GM21576 (cell line): ENCODE measurements around the gene CHN2.

Experiments used
- ATAC-seq: cut with Tn5 transposase; IDR thresholded peaks from one replicate; pipeline ENCODE4 v1.9.1; 2021; ENCODE audit warnings: mild to moderate bottlenecking, moderate library complexity; ENCODE audit not compliant: unreplicated experiment

The CHN2 gene

DNA sequence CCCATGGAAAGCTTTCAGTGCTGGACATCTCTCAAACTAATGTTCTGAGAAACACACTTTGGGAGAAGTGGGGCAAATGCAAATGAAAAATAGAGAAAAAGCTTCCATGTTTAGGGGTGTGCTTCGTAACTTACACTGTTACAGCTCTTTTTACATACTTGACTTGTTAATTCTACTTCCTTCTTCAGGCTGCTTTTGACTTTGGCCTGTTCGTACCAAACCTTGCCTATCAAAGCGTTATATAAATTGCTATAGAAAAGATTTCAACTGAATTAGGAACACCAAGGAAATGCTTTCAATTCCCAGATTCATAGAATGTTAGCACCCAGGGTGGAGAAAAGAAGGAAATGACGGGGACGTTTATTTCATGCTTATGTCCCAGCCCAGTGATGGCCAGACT lies 228.3 kb downstream of the CHN2 start:
- no peak for ATAC-seq

DNA sequence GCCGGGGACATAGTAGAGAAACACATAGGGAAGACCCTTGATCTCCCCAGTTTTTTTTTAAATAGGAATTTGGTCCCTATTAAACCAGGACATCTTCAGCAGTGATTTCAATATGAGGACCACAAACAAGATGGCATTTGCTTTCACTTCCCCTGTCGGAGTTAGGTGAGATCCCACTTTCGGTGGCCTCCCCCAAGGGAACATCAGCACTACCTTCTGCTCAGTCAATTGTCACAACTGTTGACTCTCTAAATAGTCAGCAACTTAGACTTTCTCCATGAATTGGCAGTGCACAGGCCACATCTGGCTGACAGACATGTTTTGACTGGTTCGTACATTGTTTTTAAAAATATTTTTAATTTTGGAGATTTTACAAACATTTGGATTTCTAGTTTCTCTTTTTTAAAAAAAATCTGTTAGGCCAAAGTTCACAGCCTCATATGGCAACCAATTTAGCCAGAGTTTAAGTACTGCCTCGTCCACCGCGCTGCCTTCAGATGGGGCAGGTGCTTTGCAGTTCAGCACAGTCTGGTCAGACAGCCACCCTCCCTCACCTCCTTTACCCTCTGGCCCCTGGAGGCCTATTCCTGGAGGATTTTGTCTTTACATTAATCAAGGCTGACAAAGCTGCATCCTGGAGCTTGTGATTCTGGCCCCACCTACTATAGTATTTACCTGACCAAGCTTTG lies 229.9 kb downstream of the CHN2 start:
- peak; percentile 73 for ATAC-seq

DNA sequence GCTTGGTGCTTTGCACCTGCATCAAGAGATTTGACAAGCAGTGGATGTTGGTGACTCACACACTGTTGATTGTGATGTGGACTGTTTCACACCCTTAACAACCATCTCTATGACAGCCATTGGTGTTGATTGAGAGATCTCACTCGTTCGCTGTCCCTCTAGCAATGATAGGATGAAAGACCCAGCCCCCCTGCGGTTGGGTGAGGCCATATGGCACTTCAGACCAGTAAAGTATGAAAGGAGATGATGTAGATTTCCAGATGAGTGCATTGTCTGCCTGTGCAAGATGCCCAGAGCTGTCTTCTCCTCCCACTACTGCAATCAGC lies 230.4 kb downstream of the CHN2 start:
- ATAC-seq: peak; percentile 27

DNA sequence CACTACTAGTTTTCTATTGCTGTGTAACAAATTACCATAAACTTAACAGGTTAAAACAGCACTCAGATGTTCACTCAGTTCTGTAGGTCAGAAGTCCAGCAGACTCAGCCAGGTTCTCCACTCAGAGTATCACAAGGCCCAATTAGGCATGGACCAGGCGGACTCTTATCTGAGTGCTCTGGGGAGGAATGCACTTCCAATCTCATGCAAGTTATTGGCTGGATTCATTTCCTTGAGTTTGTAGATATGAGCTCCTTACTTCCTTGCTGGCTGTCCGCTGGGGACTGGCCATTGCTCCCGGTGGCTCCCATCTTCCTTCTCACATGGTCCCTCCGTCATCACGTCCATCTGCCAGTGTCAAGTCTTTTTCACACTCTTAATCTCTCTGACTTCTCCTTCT lies 232.0 kb downstream of the CHN2 start:
- ATAC-seq: no peak

DNA sequence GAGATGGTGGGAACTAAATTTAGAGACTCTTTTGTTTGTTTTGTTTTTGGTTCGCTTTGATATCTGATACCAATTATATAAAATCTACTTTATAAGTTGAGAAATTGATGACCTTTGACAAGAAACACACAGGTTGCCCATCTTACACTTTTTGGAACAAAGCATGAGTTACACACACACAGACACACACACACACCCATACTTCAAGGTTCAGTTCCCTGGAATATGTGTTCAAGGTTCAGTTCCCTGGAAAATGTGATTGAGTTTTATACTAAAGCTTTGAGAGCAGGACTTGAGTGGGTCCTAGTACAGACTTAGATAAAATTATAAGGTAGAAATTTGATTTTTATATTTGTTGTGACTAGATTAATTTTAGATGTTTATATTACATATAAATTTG lies 234.8 kb downstream of the CHN2 start:
- no peak for ATAC-seq

DNA sequence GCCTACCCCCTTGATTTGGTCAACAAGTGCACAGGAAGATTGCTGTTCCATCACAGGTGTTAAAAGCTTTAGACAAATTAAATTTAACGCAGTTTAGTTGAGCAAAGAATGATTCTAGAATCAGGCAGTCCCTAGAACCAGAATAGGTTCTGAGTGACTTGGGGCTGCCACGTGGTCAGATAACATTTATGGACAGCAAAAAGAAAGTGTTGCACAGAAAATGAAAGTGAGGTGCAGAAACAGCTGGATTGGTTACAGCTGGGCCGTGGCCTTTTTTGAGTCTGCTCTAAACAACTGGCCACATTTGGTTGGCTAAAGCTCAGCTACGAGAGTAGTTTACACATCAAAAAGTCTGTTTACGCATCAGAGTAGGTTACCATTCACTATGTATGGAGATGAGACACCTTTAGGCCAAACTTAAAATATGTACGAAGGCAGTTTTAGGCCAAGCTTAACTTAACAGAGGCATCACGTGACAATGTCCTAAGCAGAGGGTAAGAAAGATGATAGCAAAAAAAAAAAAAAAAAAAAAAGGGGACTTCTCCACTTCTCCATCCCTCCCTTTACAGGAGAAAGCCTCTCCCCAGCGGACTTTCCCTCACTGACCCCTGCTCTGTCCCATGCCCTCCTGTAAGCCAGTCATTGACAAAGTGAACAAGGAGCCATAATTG lies 235.8 kb downstream of the CHN2 start:
- no peak for ATAC-seq

DNA sequence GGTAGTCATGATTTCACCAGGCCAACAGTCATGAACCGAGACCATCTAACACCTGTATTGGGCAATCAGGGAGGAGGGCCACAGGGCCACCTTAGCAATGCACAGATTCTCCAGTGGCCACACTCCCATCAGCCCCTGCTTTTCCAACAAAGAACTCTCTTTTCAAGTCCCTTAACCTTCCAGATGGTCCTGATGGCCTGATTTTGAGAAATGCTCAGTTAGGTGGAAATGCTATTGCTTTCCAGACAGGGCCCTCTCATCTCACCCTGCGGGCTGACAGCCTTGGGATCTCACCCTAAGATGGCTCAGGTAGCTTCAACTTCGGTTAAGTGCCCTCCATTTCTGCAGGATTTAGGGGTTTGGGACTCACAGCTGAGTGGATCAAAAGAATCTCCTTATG lies 237.1 kb downstream of the CHN2 start:
- ATAC-seq: no peak

DNA sequence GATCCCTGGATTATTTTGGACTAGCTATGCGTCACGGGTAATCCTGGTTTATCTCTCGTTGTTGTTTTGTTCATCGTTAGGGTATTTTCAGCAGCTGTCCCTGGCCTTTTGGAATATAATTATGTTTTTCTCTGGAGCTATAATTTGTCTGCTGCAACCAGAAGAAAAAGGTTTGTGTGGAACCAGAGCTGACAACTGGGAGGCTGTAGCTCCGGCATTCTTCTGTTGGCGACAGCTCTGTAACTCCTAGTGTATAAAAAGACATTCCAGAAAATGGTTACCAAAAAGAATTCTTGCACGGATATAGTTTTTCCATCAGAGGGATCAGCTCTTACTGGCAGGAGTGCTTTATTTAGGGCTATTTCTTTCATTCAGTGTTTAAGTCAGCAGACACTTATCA lies 238.1 kb downstream of the CHN2 start:
- ATAC-seq: no peak

DNA sequence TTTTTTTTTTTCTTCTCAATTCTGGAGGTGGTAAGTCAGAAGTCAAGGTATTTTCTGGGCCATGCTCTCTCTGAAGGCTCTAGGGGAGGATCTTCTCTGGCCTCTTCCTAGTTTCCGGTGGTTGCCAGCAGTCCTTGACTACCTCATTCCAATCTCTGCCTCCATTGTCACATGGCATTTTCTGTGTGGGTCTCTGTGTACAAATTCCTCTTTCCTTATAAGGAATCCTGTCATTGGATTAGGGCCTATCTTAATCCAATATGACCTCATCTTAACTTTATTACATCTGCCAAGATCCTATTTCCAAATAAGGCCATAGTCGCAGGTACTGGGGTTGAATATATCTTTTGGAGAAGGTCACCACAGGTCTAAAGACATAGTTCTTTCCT lies 239.8 kb downstream of the CHN2 start:
- no peak for ATAC-seq

DNA sequence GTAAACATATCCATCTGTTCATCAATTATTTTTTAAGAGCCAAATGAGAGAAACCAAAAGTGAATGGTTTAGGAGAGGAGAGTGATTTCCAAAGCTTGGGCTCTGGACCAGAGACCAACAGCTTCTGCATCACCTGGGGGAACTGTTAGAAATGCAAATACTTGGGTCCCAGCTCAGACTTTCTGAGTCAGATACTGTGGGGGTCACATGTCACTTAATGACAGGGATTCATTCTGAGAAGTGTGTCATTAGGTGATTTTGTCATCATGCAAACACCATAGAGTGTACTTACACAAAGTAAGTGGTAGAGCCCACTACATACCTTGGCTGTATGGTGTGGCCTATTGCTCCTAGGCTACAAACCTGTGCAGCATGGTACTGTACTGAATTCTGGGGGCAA lies 240.6 kb downstream of the CHN2 start:
- ATAC-seq: no peak

DNA sequence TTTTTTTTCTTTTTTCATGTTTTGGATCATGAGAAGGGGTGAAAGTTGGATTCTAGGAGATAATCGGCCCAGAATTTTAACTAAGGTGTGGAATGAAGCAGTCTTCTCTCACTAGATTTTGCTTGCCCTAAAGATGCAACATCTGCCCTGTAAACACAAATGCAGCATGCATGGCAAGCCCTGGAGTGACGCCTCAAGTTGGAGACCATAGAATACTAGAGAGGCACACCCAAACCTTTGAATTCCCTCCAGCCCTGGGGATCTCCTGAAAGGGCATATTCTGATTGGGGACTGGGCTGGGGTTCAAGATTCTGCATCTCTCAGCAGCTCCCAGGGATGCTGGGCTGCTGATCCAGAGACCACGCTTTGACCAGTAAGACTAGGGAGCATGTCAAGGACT lies 241.3 kb downstream of the CHN2 start:
- no peak for ATAC-seq

DNA sequence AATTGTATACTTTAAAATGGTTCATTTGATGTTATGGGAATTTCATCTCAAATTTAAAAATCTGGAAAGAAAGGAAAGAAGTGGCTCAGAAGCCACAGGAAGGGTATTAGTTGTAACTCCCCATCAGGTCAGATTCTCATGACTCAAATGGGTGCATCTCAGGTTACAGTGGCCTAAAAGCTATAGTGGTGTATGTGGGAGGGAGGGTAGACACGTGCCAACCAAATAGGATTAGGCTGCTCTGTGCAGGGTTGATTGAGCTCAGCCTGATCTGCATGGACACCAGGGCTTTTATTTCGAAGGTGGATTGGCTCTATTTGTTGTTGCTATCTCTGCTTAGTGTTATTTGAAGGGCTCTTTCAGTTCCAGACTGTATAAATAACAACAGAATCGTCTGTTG lies 247.6 kb downstream of the CHN2 start:
- ATAC-seq: no peak

DNA sequence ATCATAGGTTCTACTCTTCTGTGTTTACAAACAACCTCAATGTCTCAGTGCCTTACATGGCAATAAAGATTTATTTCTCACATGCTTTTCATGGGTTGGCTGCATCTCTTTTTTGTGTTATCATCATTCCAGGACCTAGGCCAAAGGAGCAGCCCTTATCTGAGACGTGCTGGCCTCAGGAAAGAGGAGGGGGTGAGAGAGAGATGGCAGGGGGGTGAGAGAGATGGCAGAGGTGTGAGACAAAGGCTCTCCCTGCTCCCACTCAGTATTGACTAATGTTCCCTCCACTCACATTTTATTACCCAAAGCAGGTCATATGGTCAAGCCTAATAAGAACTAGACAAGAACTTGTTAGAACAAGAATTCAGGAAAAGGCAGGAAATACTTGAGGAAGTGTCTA lies 249.0 kb downstream of the CHN2 start:
- ATAC-seq: no peak

DNA sequence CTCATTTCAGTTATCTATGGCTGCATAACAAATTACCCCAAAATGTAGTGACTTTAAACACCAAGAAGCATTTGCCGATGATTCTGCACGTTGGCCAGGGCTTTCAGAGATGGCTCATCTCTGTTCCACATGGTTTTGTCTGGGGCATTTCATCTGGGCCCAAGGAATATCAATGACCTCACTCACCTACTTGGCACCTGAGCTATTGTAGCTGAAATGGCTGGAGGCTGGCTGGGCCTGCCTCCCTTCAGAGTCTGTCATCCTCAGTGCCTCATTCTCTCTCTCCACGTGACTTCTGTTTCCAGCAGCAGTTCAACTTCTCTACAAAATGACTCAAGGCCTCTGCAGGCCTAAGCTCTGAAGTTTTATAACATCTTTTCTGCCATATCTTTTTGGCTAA lies 249.7 kb downstream of the CHN2 start:
- ATAC-seq: no peak

DNA sequence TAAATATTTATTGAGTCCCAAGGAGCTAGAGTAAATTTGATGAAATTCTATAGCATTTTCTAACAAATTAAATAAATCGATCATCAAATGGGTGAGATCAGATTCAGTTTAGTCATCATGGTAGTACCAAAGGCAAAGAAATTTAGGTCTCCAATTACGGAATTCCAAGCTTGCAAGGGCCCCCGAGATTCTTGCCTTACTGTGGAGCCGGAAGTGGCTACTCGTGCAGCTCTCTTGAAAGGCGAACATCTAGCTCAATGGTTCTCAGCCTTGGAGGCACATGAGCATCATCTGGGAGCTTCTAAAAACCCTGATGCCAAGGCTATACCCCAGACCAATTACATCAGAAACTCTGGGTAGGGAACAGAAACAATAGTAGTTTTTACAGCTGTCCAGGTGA lies 251.2 kb downstream of the CHN2 start:
- no peak for ATAC-seq

DNA sequence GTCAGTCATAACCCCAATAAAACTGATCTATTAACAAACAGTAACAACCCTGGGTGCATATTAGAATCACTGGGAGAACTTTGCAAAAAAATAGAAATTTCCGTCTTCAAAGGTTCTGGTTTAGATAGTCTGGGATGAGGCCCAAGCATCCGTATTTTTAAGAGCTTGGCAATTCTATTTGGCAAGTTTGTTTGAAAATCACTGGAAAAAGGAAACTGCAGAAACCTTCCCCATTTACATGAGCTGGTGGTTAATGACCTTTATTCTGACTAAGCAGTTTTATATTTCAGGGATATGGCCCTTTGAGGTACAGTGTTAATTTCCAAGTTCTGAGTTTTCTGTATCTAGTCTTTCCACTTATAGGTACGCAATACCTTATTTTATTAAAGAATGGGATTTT lies 253.3 kb downstream of the CHN2 start:
- no peak for ATAC-seq

DNA sequence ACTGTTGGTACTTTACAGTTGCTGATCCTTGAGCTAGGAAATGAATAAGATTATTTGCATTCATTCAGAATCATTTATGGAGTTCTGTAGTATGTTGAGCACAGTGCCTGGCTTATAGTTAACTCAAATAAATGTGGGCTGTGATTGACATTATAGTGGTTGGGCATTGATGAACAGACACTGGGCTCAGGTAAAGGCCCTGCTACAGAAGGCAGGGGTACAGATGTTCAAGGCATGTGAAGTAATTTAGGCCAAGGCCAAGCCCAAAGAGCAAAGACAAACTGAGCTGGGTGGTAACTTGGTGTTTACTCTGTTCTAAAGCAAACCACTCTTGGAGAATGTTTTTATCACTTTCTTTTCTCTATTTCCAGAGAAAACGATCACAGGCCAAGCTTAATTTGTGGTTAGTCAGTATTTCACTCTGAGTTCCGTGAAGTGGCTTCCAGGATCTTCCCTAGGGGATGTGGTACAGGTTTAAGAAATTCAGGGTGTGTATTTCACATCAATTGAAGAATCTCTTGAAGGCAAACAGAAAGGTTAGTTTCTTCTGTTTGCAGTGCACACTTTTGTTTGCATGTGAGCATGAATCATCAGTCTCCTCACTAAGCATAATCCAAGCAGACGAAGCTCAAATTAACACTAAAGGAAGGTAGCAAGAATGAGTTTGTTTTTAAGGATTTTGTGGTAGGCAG lies 255.1 kb downstream of the CHN2 start:
- ATAC-seq: no peak

DNA sequence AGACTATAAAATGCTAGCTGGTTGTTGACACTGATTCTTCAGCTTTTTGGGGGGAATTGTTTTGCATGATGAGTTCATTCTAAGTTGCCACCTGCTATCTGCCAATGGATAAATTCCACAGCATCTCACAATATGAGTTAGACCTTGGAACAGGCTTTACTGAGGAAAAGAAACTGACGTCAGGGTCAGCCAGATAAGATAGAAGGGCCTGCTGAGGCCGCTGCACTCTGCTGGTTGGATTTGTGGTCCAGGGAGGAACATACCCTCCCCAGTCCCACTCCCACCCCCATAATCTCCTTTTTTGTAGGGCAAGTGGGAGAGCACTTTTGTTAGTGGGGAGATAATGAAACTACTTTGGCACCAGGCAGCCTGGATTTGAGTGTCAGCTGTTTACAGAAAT lies 258.4 kb downstream of the CHN2 start:
- ATAC-seq: no peak

DNA sequence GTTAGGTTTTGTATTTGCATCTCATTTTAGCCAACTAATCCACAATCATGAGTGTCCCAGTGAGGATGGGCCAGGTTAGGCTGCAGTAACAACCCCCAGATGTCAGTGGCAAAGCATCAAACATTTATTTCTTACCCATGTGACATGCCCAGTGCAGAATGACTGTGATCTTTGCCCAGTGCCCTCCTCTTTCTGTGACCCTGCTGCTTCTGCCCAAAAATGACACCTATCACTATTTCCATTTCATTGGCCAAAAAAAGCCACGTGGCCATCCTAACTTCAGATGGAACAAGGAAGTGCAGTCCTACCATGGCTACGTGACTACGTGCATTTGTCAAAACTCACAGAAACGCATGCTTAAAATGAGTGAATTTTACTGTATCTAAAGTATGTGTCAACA lies 259.9 kb downstream of the CHN2 start:
- no peak for ATAC-seq

DNA sequence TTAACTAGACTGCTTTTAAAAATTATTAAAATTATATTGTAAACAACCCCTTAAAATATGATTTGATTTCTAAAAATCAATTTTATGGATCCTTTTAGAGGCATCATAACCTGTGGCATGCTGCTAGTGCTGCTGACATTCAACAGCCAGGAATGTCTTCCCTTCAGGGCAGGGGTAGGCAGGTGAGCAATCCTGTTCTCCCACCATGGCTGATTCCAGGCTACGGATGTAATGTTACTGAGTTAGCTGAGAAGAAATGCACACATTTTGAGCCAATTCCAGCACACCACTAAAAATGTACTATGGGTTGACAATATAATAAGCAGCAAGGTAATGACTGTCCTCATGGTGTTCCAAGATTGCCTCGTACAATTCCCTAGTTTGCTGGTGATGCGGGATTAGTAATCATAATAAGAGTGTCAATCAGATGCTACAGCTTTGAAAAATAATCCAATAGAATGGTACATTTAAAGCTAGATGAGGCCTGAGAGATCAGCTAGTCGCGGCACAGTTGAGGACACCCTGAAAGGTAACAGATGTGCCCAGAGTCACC lies 260.4 kb downstream of the CHN2 start:
- ATAC-seq: no peak

DNA sequence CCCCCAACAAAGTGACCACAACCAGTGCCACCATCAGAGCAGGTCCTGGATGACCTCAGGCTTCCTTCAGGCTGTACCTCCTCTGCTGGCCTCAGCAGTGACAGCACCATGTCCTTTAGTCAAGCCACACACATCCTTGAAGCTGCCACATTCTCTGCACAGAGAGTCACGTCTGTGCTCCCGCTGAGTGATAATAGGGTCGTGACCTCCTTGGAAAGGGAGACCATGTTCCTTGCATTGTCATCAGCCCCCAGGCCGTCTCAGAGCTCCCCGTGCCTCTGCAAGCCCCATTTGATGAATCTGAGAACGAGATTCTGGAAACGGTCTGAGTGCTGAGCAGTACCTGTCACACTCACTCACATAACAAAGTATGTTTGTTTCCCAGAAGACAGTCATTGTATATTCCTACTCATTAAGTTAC lies 262.6 kb downstream of the CHN2 start:
- no peak for ATAC-seq

DNA sequence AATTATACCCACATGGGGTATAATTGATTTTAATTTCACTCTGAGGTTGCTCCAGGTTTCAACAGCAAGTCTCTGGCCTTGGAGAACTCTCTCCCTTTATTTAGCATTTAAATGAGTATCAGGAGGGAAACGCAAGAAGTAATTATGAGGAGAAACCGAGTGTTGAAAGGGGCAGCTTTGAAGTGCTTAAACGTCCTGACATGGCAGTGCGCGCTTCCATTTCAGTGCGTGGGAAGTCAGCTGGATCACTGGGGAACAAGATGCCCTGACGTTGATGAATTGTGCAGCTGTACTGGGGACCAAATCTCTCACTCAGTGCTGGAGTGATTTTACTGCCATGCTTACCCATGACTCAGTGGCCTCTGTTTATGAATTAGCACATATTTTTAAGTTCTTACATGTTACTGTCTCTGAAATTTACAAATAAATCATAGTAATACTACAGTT lies 263.0 kb downstream of the CHN2 start:
- no peak for ATAC-seq
